GM21576 (cell line): ENCODE results near the gene SIAE.

ENCODE experiments used
- ATAC-seq: cut with Tn5 transposase; IDR thresholded peaks from one replicate; pipeline ENCODE4 v1.9.1; 2021; ENCODE audit warnings: mild to moderate bottlenecking, moderate library complexity; ENCODE audit not compliant: unreplicated experiment

Gene SIAE

DNA sequence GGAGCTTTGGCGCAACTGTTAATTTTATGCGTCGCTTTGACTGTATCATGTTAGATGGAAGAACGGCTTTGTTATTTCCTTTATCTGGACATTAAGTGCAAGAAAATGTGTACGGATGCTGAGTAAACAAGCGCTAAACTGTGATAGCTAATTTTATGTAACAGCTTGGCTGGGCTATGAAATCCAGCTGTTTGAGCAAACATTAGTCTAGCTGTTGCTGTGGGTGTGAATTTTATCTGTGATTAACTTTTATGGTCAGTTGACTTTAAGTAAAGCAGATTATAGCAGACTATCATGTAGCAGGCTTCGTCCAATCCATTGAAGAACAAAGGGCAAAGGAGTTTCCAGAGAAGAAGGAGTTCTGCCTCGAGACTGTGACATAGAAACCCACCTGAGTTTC lies 89.8 kb downstream of the SIAE start:
- no peak for ATAC-seq
